T-helper 1 cell (primary cell): ENCODE results near the gene TOM1L2.
"Not testable (repeated sequence)": the region's sequence is repeated elsewhere in the genome, so short reads cannot be mapped to it uniquely, and the experiment has no call there.

Source experiments
- DNase-seq, 5 donors: peaks; one replicate each; pipeline ENCODE4 v3.0.0-alpha.2; 2012 to 2020
- total RNA-seq, 4 donors: gene quantifications; one replicate each; lab custom pipeline; 2026; lab: John Stamatoyannopoulos, UW

Gene TOM1L2
- 31.3 to 50.7 (median 47.5) reads per million in 4 donors for total RNA-seq

DNA sequence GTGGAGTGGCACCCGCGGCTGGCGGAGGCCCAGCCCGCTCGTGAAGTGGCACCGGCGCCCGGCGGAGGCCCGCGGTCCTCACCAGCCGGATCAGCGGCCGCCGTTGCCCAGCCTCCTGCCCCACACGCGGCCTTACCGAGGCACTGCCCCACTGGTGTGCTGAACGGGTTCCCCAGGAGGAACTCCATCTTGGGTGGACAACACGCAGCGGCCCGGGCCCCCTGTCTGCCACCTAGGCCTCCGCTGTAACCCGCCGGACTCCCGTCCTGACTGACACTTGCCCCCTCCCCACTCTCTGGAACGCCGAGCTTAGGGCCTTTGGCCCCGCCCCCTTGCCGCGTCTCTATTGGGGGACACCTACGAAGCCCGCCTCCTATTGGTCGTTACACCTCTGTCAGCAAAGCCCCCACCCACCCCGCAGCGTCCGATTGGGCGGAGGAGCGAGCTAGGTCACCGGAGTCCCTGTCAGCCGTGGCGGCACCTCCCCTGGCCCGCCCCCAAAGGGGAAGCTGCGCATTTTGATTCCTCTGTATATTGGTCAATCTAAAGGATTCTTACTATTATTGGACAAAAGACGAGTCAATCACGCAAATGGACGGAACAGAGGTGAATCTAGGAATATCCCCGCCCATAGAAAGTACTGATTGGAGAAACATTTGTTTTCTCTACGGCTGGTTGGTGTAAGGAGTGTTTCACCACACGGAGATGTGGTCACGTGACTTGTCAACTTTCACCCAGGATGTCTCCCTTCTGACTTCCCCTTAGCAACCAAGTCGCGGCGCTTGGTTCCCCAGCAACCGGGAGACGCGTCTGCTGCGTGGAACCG is at the start of gene TOM1L2, which contains the start of gene DRC3:
Gene TOM1L2 (minus strand): TSS at position 275 of the 826 bp plus-strand sequence. CDS start 87 bp downstream, at position 188.
Gene DRC3 (plus strand): TSS at position 737 of the 826 bp plus-strand sequence. CDS start 4,737 bp downstream, outside the sequence.
- peak; percentile 100 for DNase-seq

GRCh38 chr17:18021372-18021771 is 49.2 kb upstream of the TOM1L2 start:
- DNase-seq, result no peak

GRCh38 chr17:18020971-18021370 is 48.8 kb upstream of the TOM1L2 start:
- no peak for DNase-seq

DNA sequence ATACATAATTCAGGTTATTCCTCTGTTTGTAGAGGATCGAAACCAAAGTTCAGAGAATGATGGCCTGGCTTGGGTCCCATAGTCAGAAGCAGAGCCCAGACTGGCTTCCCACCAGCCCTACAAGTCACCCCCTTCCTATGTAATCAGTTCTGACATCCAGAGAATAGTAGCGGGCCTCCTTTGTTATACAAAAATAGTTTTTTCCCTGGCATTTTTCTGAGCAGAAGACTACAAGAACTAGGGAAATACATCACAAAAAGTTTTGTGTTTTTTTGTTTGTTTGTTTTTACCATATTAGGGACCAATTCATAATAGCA is 47.6 kb upstream of the TOM1L2 start:
- no peak for DNase-seq

DNA sequence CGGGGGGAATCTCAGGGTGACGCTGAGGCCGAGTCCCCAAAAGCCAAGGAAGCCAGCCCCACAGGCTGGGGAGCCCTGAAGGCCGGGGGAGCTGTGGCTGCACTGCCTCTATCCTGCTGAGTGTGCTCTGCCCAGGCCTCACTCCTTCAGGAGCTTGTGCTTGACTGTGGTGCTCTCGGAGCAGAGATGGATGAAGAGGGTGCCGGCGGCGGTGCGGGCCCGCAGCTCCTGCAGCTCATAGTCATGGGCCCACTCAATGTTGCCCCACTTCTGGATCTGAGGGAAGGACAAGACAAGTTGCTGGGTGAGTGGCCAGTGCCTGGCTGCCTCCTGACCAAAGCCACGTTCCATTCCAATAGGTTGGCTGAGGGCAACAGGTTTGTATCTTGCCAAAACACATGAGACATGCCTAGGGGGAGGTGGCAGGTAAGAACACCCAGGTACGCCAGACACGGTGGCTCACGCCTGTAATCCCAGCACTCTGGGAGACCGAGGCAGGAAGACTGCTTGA is 46.3 kb upstream of the TOM1L2 start:
- DNase-seq, result no peak

DNA sequence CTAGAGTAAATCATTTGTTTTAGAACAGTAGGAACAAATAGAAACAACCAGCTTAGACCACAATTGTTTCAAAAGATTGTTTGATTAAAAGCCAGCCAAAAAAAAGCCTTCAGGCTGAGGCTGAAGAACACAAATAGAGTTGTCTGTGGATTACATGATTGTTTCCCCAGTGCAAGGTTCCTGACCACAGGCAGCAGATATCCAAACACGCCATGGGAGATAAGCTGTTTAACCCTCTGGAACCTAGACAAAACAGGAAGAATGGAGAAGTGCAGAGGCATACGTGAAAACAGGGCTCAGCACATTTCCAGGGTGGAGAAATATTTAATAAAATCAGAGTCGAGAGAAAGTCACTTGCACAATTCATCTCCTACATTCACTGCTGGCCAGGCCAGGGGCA is 45.8 kb upstream of the TOM1L2 start:
- no peak for DNase-seq

- no peak for DNase-seq
Measured at GRCh38 chr17:18016426-18016825, 44.2 kb upstream of the TOM1L2 start.

GRCh38 chr17:18015593-18015992 is 43.4 kb upstream of the TOM1L2 start:
- no peak for DNase-seq

DNA sequence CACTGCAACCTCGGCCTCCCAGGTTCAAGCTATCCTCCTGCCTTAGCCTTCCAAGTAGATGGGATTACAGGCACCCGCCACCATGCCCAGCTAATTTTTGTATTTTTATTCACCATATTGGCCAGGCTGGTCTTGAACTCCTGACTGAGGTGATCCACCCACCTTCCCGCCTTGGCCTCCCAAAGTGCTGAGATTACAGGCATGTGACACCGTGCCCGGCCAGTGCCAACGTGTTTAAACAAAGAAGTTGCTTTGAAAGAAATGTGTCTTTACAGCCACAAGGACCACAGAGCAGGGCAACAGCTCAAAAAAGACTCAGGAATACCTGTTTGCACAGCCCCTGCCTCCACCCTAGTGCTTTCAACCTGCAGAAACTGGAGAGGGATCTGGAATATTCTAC is 41.8 kb upstream of the TOM1L2 start:
- DNase-seq, result no peak

DNA sequence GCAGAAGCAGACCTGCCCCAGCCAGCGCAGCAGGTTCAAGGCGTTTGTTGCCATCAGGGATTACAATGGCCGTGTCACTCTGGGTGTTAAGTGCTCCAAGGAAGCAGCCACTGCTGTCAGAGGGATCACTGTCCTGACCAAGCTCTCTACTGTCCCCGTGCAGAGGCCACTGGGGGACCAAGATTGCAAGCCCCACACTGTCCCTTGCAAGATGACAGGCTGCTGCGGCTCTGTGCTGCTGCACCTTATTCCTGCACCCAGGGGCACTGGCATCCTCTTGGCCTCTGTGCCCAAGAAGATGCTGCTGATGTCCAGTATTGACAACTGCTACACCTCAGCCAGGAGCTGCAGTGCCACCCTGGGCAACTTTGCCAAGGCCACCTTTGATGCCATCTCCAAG is 39.1 kb upstream of the TOM1L2 start:
- DNase-seq, result no peak

DNA sequence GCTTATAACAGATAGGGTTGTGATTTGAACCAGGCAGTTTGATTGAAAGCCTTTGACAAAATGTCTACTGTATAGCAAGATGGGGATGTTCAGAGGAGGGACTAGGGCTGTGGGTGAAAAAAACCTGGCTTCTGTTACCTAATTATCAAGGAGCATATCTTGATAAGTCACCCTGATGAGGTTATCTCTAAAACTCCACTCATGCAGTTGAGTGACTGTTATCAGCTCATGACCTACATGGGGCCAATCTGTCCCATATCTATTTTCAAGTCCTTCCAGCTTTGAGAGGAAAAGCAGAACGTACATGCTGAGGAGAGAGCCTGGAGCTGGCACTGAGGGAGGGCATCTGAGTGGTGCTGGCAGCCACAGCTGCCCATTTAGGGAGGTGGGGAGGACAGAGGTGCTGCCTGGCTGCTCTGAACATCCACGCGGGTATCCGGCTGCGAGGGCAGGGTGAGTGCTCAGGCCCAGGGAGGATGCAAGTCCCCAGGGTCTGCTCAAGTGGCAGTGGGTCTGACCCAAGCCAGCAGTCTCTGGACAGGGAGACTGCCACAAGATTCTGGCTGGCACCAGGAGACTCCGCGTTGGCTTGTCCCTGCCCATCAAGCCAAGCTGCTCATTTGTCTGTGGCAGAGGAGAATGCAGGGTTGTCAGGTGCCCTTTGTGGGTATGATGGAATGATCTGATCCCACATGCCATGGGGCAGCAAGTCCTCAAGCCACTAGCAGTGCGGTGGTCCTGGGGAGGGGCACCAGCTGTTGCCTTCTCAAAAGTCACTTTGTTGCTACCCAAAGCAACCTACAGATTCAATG is 37.6 kb upstream of the TOM1L2 start:
- DNase-seq, result no peak

DNA sequence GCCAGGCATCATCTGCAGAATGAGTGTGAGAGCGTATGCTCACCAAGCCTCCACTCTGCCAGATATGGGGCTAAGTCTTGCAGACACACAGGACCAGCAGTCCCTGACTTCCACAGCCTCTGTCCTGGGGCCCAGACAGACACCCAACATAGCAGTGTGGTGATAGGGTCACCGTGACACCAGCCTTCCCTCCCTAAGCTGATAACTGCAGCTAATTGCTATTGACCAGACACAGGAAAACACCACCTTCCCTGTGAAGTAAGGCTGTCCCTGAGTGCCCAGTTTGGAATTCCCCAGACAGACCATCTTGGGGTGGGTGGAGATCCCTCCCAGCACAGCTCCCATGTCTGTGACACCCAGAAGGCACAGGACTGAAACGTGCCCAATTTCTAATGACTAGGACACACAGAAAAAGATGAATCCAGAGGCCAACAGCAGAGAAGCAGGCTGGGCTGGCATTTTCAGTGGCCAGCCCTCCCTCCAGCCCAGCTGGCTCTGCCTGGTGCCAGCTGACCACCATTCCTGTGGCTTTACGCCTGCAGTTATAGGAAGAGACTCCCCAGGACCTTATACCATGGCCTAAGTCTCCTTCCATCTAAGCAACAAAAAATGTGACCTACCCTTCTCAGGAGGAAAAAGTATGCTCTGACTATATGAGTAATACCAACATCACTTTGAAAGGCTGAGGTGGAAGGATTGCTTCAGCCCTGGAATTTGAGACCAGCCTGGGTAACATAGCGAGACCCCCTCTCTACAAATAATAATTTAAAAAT is 36.5 kb upstream of the TOM1L2 start:
- DNase-seq, result no peak

DNA sequence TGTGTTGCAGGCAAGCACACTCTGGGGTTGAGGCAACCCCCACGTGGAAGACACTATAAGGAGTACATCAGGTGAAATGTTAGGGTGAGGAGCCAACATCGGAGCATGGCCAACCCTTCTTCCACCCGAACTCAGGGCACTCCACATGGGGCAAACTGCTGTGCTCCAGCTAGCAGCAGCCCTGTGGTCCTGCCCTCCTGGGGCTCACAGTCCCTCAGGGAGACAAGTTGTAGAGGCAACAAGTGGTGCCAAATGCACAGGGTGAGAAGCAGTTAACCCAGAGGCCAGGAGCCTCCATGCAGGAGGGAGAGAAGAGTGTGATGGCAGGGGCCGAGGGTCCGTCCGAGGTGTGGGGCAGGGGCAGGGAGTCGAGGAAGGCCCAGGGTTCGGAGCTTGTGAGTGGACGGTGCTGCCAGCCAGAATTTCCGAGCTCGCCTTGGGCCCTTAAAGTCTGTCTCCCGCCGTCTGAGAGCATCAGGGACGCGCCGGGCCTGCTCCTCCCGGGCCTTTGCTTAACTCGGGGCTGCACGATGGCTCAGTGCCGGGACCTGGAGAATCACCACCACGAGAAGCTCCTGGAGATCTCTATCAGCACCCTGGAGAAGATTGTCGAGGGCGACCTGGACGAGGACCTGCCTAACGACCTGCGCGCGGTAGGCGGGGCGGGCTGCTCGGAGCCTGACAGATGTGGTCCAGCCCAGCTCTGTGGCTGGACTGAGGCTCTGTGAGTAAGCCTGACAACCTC is 34.5 kb upstream of the TOM1L2 start:
- DNase-seq, result no peak

GRCh38 chr17:18005496-18005895 is 33.3 kb upstream of the TOM1L2 start:
- DNase-seq, result no peak

DNA sequence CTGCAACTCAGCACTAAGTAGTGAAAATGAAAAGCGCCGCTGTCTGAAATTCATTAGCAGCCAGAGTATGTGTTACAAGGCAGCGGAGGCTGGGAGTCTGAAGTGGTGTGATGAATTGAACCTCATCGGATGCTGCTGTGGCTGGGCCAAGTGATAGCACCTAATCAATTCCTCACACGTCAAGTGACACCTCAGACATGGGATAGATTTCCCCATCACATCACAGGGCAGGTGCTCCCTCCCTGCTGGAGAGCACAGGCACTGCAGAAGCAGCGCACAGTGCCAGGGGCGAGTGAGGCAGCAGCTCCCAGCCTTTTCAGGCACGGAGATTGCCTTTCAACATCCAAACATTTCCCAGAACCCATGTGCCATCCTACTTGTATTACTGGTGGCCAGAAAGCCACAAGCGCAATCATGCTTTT is 32.7 kb upstream of the TOM1L2 start:
- DNase-seq, result no peak

DNA sequence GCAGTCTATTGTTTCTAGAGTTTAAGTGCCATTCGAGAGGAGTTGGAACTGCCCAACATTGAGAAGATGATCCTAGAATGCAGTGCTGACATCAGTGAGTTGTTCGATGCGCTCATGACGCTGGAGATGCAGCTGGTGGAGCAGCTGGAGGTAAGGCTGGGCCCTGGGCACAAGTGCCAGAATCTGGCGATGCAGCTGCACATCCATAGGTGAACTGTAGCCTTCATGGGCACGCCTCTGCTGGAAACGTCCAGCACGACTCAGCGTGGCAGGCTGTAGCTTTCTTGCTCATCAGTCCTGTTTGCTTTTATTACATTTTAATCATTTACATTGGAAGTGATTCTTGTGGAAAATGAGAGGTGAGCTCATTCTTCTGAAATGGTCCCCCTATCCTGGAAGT is 32.1 kb upstream of the TOM1L2 start:
- DNase-seq, result no peak

GRCh38 chr17:18002171-18002570 is 30.0 kb upstream of the TOM1L2 start:
- DNase-seq, result no peak

- no peak for DNase-seq
Measured at GRCh38 chr17:18000030-18000408, 27.8 kb upstream of the TOM1L2 start.

- no peak for DNase-seq
Measured at GRCh38 chr17:17999364-18000029, 27.3 kb upstream of the TOM1L2 start.

DNA sequence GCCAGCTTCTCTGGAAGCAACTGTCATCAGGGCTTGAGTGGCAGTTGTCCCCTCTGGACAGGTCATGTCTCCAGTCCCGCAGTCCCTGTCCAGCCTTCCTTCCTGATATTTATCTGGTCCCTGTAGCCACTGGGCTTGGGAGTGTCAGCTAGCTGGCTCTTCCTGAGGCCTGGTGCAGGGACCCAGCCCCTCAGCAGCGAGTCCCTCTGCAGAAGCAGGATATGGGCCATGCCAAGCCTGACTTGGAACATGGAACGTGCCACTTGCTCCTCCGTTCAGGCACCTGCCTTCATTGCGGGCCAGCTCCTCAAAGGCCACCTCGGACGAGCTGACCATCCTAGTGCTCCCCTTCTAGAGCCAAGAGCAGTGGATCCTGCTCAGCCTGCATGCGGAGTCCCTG is 26.7 kb upstream of the TOM1L2 start:
- DNase-seq, result no peak

- DNase-seq, result not testable (repeated sequence)
Measured at GRCh38 chr17:17995887-17996286, 23.7 kb upstream of the TOM1L2 start.
